ENCODE measurements around the gene TLR7. TPM values are rescaled to one million over a fixed set of nuclear protein-coding genes. Genes with fewer than 3 reads are reported as not detected.

Gene TLR7
- total RNA-seq, 4 donors from 2014 or later = 0.15 to 0.38 (median 0.23) TPM

DNA sequence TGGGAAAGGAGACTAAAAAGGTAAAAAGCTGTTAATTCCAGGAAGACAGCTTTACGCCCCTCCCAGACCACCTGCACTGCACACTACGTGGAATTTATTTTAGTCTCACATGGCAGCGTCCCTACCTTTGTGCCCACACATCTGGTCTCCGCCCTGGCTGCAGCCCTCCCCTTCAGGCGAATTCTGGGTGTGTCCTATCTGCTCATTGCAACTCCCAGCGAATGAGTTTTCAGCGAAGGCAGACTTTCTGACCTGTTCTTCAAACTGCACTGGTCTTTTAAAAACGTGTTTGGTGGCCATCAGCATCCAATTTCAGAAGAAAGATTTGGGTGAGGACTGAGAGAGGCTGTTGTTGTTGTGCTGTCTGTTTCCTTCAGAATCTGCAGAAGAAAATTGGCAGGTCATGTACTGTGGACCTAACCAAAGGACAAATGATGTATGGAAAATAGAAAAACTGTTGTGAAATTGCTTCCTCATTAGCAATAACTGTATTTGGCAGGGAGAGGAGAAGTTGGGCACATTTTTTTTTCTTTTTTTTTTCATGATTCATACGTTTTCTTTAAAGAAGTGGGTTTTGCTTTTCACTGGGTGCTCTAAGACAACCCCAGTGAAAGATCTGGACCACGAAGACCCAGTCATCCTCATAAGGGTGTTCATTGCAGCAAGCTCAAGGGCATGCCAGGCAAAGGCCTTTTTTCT lies 43.7 kb downstream of the TLR7 start:
- intact Hi-C loops (cut with DNase I; ENCODE audit: low total_unique reads) = no loop called here
- no peak overlapping the region for H3K4me3 ChIP-seq (ENCODE audit: low read depth, poor library complexity, severe bottlenecking)
- TF ChIP-seq, protein P1, sequence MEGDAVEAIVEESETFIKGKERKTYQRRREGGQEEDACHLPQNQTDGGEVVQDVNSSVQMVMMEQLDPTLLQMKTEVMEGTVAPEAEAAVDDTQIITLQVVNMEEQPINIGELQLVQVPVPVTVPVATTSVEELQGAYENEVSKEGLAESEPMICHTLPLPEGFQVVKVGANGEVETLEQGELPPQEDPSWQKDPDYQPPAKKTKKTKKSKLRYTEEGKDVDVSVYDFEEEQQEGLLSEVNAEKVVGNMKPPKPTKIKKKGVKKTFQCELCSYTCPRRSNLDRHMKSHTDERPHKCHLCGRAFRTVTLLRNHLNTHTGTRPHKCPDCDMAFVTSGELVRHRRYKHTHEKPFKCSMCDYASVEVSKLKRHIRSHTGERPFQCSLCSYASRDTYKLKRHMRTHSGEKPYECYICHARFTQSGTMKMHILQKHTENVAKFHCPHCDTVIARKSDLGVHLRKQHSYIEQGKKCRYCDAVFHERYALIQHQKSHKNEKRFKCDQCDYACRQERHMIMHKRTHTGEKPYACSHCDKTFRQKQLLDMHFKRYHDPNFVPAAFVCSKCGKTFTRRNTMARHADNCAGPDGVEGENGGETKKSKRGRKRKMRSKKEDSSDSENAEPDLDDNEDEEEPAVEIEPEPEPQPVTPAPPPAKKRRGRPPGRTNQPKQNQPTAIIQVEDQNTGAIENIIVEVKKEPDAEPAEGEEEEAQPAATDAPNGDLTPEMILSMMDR (IDR thresholded peaks at IDR 0.05) = no peak
- TF ChIP-seq POLR2A (IDR thresholded peaks at IDR 0.05) = no peak
- 29 to 37% methylated on average over 9 to 10 of the region's 10 CpGs for WGBS, 2 donors
- no peak for DNase-seq (ENCODE audit: low spot score in 2 of 2)

DNA sequence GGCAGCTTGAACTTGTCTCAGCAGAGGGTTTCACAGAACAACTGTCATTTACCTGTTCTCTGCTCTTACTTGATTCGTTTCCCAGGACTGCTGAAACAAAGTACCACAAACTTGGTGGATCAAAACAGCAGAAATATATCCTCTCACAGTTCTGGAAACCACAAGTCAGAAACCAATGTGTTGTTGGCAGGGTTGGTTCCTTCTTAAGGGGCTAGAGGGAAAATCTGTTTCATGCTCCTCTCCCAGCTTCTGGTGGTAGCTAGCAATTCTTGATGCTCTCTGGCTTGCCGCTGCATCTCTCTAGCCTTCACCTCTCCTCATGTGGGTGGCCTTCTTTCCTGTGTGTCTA lies 44.2 kb downstream of the TLR7 start:
- 53 to 72% methylated on average over 2 of the region's 2 CpGs for whole genome bisulfite sequencing, 2 donors
- DNase-seq (ENCODE audit: low spot score in 2 of 2) = no peak
- no peak overlapping the region for H3K4me3 ChIP-seq (ENCODE audit: low read depth, poor library complexity, severe bottlenecking)
- TF ChIP-seq POLR2A (IDR thresholded peaks at IDR 0.05) = no peak
- TF ChIP-seq, protein P1 (IDR thresholded peaks at IDR 0.05) = no peak
- intact Hi-C loops (cut with DNase I; ENCODE audit: low total_unique reads) = no loop called here

DNA sequence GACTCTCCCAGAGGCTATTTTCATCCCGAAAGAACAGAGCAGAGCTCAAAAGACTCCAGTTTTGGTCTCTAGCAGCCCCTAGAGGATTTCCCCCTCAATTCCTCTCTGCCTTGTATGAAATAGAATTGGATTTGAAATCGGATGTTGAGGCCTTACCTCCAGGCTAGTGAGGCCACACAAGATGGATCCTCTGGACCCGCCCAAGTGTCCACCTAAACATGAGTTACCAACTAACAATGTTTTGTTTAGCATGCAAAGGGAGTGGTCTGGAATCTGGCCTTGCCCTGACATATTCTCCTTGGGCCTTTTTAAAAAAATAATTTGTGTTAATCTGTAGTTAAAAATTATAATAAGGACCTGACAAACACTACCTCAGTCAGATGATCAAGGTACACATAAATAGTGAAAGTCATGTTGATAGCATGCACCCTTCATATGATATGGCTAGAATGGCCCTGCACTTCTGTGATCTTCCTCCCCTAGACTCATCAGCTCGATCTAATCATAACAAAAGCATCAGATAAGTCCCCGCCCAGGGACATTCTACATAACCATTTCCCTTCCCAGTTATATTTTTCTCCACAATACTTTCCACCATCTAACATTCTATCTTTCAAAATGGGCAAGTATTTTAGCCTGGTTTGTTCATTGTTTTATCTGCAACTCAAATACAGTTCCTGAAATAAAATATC lies 46.1 kb downstream of the TLR7 start:
- H3K4me3 ChIP-seq (ENCODE audit: low read depth, poor library complexity, severe bottlenecking) = no peak overlapping the region
- intact Hi-C loops (cut with DNase I; ENCODE audit: low total_unique reads) = no loop called here
- no peak for DNase-seq (ENCODE audit: low spot score in 2 of 2)
- 73 to 81% methylated on average over 5 of the region's 5 CpGs for WGBS, 2 donors
- TF ChIP-seq, protein P1 (IDR thresholded peaks at IDR 0.05) = no peak
- no peak for TF ChIP-seq POLR2A (IDR thresholded peaks at IDR 0.05)

DNA sequence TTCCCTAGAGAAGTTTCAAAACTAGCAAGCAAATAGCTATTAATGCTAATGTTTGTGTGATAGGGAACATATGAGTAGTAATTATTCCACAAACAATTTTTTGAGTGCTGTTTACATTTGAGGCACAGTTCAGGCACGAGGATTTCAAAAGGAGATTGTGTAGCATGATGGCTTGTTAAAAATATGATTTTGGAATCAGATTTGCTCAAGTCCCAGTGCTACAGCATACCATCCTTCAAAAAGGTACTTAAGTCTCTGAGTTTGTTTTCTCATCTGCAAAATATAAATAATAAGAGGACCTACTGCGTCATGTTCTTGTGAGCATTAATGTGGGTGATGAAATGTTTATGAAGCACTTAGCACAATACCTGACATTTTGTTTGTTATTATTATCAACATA lies 50.9 kb downstream of the TLR7 start:
- no peak for TF ChIP-seq POLR2A (IDR thresholded peaks at IDR 0.05)
- WGBS, 2 donors = 71 to 83% methylated on average over 2 of the region's 2 CpGs
- intact Hi-C loops (cut with DNase I; ENCODE audit: low total_unique reads) = no loop called here
- no peak for DNase-seq (ENCODE audit: low spot score in 2 of 2)
- H3K4me3 ChIP-seq (ENCODE audit: low read depth, poor library complexity, severe bottlenecking) = no peak overlapping the region

DNA sequence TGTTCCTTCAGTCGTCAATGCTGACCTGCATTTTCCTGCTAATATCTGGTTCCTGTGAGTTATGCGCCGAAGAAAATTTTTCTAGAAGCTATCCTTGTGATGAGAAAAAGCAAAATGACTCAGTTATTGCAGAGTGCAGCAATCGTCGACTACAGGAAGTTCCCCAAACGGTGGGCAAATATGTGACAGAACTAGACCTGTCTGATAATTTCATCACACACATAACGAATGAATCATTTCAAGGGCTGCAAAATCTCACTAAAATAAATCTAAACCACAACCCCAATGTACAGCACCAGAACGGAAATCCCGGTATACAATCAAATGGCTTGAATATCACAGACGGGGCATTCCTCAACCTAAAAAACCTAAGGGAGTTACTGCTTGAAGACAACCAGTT lies 52.2 kb downstream of the TLR7 start:
- 75 to 84% methylated on average over 10 of the region's 10 CpGs for WGBS, 2 donors
- no peak overlapping the region for H3K4me3 ChIP-seq (ENCODE audit: low read depth, poor library complexity, severe bottlenecking)
- no peak for DNase-seq (ENCODE audit: low spot score in 2 of 2)
- intact Hi-C loops (cut with DNase I; ENCODE audit: low total_unique reads) = no loop called here
- TF ChIP-seq, protein P1 (IDR thresholded peaks at IDR 0.05) = no peak
- no peak for TF ChIP-seq POLR2A (IDR thresholded peaks at IDR 0.05)

DNA sequence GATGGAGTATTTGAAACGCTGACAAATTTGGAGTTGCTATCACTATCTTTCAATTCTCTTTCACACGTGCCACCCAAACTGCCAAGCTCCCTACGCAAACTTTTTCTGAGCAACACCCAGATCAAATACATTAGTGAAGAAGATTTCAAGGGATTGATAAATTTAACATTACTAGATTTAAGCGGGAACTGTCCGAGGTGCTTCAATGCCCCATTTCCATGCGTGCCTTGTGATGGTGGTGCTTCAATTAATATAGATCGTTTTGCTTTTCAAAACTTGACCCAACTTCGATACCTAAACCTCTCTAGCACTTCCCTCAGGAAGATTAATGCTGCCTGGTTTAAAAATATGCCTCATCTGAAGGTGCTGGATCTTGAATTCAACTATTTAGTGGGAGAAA lies 52.7 kb downstream of the TLR7 start:
- H3K4me3 ChIP-seq (ENCODE audit: low read depth, poor library complexity, severe bottlenecking) = no peak overlapping the region
- TF ChIP-seq POLR2A (IDR thresholded peaks at IDR 0.05) = no peak
- TF ChIP-seq, protein P1 (IDR thresholded peaks at IDR 0.05) = no peak
- WGBS, 2 donors = 69 to 85% methylated on average over 8 of the region's 8 CpGs
- intact Hi-C loops (cut with DNase I; ENCODE audit: low total_unique reads) = no loop called here
- DNase-seq (ENCODE audit: low spot score in 2 of 2) = no peak

All from lower leg skin (tissue), 4 donors.